Transverse colon (tissue), 4 donors: ENCODE results near the gene ZBTB40.

Experiments
- POLR2AphosphoS5 ChIP-seq, 3 donors: sonication (generic); formaldehyde crosslinking; IDR thresholded peaks; one replicate each; pipeline ENCODE4 v1.6.1; 2016; ENCODE audit warnings: antibody characterized with exemption in 3 of 3
- TF ChIP-seq, protein P1 (sequence below), 5 experiments: fragments of 200-600 bp in 3 of 5; fragments of 450-650 bp in 2 of 5; sonication (generic) in 3 of 5; IDR thresholded peaks; 1 replicate in 2 of 5; 2 replicates in 3 of 5; pipeline ENCODE4 v1.5.1; 2016 to 2017; ENCODE audit warnings: antibody characterized with exemption in 5 of 5, inconsistent platforms in 3 of 5, mild to moderate bottlenecking in 2 of 5, moderate library complexity in 1 of 5

GRCh38 chr1:22566161-22566560 lies 114.5 kb downstream of the ZBTB40 start:
- no peak for TF ChIP-seq POLR2AphosphoS5 (IDR thresholded peaks at IDR 0.05)
- TF ChIP-seq, protein P1, sequence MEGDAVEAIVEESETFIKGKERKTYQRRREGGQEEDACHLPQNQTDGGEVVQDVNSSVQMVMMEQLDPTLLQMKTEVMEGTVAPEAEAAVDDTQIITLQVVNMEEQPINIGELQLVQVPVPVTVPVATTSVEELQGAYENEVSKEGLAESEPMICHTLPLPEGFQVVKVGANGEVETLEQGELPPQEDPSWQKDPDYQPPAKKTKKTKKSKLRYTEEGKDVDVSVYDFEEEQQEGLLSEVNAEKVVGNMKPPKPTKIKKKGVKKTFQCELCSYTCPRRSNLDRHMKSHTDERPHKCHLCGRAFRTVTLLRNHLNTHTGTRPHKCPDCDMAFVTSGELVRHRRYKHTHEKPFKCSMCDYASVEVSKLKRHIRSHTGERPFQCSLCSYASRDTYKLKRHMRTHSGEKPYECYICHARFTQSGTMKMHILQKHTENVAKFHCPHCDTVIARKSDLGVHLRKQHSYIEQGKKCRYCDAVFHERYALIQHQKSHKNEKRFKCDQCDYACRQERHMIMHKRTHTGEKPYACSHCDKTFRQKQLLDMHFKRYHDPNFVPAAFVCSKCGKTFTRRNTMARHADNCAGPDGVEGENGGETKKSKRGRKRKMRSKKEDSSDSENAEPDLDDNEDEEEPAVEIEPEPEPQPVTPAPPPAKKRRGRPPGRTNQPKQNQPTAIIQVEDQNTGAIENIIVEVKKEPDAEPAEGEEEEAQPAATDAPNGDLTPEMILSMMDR (IDR thresholded peaks at IDR 0.05) = no peak
